Astrocyte of the spinal cord (primary cell): ENCODE data around the gene TBCEL.

ENCODE experiments used
- DNase-seq: peaks from one replicate; pipeline ENCODE4 v3.0.0; 2011; ENCODE audit warnings: low read depth, low spot score
- H3K4me3 ChIP-seq: 2 replicates; pipeline ENCODE4 v1.5.1; 2011; ENCODE audit warnings: low read depth, mild to moderate bottlenecking, low read length, moderate library complexity
- CTCF ChIP-seq: IDR thresholded peaks from 2 replicates; pipeline ENCODE4 v1.5.1; 2012; ENCODE audit warnings: low read depth, mild to moderate bottlenecking, low read length, inconsistent platforms
- in situ Hi-C: cut with HindIII; loops from 2 replicates; pipeline ENCODE4 v1.10.0; 2017; ENCODE audit warnings: low sequenced_read_pairs

The TBCEL gene

GRCh38 chr11:121127809-121128208, 103.9 kb downstream of the TBCEL start:
- in situ Hi-C loops: no loop called here
- TF ChIP-seq CTCF: no peak
- DNase-seq: no peak
- no peak overlapping the region for H3K4me3 ChIP-seq

GRCh38 chr11:121129362-121130340, 105.7 kb downstream of the TBCEL start:
- in situ Hi-C loops: no loop called here
- no peak for TF ChIP-seq CTCF
- no peak overlapping the region for H3K4me3 ChIP-seq
- no peak for DNase-seq

- in situ Hi-C loops: no loop called here
- no peak for DNase-seq
- TF ChIP-seq CTCF: no peak
- H3K4me3 ChIP-seq: no peak overlapping the region
These were observed 107.8 kb downstream of the TBCEL start for GRCh38 chr11:121131656-121132055.

GRCh38 chr11:121132211-121132976, 108.5 kb downstream of the TBCEL start:
- DNase-seq: no peak
- no peak for TF ChIP-seq CTCF
- no peak overlapping the region for H3K4me3 ChIP-seq
- in situ Hi-C loops: no loop called here

GRCh38 chr11:121134741-121135312, 110.9 kb downstream of the TBCEL start:
- TF ChIP-seq CTCF: no peak
- H3K4me3 ChIP-seq: no peak overlapping the region
- no peak for DNase-seq
- in situ Hi-C loops: no loop called here

GRCh38 chr11:121137005-121137404, 113.1 kb downstream of the TBCEL start:
- in situ Hi-C loops: no loop called here

More at GRCh38 chr11:121137005-121137404, 113.1 kb downstream of the TBCEL start:
- H3K4me3 ChIP-seq: no peak overlapping the region
- DNase-seq: no peak
- no peak for TF ChIP-seq CTCF
